NCI-H1105 (cell line): ENCODE results near the gene SLC25A28.

Experiments used
- DNase-seq: peaks from one replicate; lab custom pipeline; 2025; lab: John Stamatoyannopoulos, UW

SLC25A28 gene, protein sequence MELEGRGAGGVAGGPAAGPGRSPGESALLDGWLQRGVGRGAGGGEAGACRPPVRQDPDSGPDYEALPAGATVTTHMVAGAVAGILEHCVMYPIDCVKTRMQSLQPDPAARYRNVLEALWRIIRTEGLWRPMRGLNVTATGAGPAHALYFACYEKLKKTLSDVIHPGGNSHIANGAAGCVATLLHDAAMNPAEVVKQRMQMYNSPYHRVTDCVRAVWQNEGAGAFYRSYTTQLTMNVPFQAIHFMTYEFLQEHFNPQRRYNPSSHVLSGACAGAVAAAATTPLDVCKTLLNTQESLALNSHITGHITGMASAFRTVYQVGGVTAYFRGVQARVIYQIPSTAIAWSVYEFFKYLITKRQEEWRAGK

DNA sequence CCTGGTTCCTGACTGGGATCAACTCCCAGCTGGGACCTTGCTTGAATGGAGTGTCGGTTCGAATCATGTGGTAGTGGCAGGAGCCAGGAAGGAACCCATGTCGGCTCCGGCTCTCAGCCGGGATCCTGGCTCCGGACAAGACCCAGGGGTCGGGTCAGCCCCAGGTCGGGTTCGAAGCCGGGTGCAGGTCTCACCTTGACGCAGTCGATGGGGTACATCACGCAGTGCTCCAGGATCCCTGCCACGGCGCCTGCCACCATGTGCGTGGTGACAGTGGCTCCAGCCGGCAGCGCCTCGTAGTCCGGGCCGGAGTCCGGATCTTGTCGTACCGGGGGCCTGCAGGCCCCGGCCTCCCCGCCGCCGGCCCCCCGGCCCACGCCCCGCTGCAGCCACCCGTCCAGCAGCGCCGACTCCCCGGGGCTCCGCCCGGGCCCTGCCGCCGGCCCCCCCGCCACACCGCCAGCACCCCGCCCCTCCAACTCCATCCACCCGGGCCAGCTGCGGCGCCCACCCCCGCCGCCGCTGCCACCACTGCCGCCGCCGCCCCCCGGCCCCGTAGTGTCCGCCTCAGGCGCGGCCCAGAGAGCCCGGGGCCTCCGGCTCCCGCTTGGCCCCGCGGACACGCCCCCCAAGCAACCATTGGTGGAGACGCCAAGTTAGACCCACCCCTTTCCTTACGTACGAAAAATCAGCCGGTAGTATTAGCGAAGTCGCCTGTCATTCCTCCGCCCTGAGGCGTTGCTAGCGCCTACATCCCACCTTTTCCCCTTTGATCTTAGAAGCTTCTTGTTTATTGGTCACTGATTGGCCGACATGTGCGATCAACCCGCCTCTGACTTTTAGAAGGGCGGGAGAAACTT lies at the start of gene SLC25A28:
Gene SLC25A28, minus strand, starts transcription at position 589 of the 860 bp plus-strand sequence. Its CDS starts 104 bp downstream, at position 485.
- DNase-seq, result peak; percentile 96

DNA sequence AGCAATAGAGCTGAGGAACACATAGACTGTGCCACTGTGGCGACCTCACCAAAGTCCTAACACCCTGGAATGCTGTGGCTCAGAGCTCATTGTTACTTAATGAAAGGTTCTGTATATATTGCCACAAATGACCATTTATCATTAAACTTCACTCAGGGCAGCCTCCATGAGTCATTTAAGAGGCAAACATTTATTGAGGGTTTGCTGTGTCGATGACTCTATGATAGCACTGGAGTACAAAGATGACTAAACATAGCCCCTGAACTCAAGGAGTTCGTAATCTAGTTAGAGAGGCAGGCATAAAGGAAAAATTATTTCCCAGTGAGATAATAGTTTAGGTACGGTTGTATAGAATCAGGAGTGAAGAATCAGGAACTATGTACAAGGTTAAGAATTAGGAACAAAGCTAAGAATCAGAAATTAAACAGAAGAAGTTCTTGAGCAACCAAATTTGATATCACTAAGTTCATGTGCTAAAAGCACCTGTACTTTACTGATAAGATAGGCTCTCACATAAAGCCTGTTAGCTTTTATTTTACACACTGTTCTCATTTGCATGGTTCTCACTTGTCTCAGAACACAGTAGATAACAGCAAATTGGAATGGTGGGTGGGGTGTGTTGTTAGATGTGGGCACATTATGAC lies 47.0 kb upstream of the SLC25A28 start:
- no peak for DNase-seq

DNA sequence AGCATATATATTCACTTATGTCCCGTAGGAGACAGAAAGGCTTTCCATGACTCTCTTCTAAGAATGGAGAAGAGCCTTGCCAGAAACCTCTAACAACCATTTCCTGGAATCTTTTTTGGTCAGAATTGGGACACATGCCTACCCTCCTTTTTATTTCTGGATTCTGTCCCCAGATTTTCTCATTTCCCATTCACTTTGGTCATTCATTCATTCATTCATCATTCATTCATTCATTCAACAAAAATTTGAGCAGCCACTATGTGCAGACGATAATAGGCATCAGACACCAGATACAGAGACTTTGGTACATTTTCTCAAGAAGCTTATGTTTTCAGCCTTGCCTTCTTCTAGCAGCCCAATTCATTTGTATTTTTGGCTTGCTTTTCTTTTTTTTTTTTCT lies 45.1 kb upstream of the SLC25A28 start:
- no peak for DNase-seq

DNA sequence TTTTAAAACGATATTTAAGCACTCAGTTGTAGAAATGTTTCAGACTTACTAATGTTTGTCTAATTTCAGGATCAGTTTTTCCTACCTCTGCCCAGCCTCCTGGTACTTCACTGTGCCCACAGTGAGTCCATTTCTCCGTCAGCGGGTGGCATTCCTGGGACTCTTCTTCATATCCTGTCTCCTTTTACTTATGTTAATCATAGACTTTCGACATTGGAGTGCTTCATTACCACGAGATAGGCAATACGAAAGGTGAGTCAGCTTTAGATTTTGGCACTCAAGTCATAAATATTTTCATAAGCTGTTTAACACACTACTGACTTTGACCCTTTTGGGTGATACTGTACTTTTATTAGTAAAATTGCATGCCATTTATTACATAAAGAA lies 41.1 kb upstream of the SLC25A28 start:
- DNase-seq, result no peak

DNA sequence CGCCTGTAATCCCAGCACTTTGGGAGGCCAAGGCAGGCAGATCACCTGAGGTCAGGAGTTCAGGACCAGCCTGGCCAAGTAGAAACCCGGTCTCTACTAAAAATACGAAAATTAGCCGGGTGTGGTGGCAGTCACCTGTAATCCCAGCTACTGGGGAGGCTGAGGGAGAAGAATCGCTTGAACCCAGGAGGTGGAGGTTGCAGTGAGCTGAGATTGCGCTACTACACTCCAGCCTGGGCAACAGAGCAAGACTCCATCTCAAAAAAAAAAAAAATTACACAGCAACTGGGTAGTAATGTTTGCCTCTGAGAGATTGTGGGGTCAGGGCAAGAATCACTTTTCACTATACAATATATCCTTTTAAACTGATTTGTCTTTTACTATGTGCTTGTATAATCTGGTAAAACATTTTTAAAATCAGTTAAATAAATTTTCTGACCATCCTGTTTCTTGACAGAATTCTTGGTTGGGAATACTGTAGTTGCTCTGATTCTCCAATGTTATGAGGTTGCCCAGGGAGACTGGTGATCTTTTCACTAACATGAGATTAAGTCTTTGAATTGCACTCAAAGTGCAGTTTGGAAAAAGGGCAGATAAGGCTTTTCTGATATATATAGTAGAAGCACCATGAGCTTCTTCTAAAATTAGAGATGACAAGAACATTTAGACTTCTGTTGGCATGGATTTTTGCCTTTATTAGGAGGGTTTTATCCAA lies 40.6 kb upstream of the SLC25A28 start:
- DNase-seq, result no peak

DNA sequence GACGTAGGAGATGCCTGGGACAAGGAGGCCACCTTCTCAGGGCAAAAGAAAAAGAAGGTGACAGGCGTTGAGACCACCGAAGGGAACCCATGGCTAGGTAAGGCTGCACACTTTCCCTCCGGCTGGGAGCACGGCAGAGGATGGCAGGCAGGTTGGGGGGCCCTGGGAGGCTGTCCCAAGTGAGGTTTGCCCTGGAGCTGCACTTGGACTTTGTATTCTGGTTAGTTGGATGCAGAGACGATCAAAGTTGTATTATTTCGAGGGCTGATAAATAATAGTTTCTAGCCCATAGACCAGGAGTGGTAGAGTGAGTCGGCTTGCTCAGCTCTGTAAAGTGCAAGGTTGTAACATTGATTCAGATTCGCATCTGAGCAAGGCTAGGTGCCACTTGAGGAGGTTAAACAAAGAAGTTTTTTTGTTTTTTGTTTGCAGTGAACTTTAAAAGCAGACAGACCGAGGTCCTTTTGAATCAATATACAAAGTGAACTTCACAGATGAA lies 39.7 kb upstream of the SLC25A28 start:
- no peak for DNase-seq

DNA sequence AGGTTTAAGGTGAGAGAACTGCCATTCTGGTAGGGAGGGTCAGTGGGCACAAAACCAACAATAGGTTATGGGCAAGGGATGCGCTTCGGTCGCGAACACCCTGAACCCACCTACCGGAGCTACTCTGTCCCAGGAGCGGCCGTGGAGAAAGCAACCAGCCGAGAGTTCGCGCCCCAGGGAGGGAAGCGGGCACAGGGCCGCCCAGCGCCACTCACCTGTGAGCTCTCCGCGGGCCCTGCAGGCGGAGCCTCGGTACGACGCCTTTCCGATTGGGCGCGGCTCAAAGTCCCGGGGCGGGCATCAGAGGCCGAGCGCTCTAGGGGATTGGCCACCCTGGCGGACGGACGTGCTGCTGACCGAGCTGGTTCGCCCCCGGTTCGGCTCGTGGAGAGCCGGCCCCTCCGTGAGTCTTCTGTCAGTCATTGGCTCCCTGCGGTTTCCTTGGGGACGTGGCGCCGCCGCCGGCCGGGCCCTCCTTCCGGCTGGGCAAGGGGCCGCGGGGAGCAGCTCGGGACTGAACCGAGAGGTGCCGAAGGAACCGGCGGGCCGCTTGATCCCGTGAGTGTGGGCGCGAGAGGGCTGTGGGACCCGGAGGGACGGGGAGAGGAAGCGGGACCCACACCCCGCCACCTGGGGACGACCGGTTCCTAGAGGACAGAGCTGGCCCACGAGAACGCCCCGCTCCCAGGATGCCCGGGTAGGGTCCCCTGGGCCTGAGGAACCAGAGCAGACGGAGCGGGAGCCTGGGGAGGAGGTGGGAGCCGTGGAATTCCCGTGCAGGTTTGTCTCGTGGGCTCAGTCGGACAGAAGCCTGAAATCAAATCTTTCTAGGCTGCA lies 39.0 kb upstream of the SLC25A28 start, which contains the start of gene ENTPD7:
Gene ENTPD7, plus strand, starts transcription at position 479 of the 837 bp plus-strand sequence. CDS start 448 bp downstream, outside the sequence.
- DNase-seq, result peak; percentile 92

DNA sequence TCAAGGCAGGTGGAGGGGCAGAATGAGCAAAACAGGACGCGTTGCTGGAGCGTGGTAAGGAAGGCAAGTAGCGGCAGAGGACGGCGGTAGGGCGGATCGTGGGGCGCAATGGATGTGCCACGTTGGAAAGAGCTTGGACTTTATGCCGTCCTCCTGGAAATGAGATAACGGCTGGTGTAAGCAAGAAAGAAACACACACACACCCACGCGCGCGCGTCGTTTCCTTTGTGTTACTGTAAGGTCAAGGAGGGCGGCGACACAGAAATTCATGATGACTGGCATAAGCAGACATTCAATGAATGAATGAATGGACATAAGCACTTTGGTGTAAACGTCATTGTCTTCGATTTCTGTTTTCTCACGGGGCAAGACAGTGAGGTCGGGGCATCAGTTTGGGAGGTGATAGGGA lies 38.4 kb upstream of the SLC25A28 start:
- no peak for DNase-seq

DNA sequence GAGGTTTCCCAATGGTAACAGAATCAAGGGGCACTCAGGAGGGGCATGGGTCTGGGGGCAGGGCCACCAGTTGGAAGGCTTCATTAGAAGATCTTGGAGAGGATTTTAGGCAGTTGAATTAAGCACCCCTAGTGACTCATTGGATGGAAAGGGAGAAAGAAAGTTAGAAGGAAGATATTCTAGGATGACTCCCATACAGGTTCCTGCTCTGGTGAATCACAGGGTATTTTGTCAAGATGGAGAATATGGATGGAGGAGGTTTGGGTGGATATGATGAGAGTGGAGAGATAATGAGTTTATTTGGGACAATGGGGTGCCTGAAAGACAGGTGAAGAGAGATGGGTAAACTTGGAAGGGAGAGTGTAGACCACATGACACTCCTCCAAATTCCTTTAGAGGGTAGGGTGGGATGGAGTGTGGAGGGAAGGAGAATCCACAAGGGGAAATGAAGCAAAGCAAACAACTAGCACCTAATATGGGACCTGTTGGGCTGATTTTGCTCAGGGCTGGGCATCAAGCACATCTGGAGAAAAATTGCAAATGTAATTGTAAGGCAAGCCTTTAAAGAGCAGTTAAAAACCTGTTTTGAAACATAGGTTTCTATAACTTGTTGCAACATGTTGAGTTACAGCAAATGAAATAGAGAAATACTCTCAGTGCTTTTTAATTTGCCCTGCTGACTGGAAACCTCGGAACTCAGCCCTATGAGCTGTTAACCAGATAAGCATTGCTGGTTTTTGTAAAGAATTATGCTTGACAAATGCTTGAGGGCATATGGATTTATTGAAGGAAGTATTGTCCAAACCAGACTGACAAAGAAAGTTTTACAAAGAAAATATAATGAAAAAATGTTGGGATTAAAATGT lies 36.2 kb upstream of the SLC25A28 start:
- no peak for DNase-seq

DNA sequence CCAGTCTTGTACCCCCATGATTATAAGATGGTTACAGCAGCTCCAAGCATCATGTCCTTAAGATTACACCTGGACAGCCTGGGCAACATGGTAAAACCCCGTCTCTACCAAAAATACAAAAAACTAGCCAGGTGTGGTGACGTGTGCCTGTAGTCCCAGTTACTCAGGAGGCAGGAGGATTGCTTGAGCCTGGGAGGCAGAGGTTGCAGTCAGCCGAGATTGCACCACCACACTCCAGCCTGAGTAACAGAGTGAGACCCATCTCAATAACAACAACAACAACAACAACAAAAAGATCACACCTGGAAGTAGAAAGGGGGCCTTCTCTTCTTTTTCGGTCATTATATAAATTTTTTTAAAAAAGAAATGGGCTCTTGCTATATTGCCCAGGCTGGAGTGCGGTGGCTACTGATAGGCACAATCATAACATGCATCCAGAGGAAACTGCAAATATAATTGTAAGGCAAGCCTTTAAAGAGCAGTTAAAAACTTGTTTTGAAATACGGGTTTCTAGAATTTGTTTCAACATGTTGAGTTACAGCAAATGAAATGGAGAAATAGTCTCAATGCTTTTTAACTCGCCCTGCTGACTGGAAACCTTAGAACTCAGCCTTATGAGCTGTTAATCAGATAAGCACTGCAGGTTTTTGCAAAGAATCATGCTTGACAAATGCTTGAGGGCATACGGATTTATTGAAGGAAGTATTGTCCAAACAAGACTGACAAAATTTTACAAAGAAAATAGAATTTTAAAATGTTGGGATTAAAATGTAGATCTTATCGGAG lies 34.3 kb upstream of the SLC25A28 start:
- no peak for DNase-seq

DNA sequence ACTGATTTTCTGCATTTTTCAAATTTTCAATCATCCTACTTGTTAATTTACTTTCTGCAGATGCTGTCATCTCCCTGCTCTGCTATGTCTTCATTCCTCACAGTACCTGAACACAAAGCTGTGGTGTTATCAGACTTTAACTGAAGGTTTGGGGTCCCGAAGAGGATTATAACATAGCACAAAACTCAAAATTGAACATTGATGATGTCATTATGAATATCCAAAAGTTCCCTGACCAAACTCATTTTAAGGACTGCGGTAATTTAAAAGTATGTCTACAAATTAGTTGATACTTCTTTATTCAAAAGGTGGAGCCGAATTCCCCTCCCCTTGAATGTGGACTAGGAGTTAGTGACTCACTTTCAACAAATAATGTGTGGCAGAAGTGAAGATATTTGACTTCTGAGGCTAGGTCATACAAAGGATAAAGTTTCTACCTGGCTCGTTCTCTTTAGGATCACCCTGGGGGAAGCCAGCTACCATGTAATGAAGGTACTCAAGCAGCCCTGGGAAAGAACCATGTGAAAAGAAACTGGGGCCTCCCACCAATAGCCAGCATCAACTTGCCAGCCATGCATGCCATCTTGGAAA lies 32.7 kb upstream of the SLC25A28 start:
- DNase-seq, result no peak

DNA sequence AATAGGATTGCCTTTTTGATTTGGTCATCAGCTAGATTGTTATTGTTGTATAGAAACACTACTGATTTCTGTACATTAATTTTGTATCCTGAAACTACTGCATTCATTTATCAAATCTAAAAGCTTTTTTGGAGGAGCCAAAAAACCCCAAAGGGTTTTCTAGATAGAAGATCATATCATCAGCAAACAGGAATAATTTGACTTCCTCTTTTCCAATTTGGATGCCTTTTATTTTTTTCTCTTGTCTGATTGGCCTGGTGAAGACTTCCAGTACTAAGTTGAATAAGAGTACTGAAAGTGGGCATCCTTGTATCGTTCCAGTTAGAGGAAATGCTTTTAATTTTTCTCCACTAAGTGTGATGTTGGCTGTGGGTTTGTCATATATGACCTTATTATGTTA lies 28.5 kb upstream of the SLC25A28 start:
- DNase-seq, result no peak

DNA sequence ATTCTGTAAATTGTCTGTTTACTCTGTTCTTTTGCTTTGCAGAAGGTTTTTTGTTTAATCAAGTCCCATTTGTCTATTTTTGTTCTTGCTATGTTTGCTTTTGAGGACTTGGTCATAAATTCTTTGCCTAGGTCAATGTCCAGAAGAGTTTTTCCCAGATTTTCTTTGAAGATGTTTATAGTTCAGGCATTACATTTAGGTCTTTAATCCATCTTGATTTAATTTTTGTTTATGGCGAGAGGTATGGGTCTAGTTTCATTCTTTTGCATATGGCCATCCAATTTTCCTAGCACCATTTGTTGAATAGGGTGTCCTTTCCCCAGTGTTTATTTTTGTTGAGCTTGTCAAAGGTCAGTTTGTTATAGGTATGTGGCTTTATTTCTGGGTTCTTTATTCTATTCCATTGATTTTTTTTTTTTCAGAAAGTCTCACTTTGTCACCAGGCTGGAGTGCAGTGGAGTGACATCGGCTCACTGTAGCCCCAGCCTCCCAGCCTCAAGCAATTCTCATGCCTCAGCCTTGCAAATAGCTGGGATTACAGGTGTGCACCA lies 27.4 kb upstream of the SLC25A28 start:
- no peak for DNase-seq

DNA sequence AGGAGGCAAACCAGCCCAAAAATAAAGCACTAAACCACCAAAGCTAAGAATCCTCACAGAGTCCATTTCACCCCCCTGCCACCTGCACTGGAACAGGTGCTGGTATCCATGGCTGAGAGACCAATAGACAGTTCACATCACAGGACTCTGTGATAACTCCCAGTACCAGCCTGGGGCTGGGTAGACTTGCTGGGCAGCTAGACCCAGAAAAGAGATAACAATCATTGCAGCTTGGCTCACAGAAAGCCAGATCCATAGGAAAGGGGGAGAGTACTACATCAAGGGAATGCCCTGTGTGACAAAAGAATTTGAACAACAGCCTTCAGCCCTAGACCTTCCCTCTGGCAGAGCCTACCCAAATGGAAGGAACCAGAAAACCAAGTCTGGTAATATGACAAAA lies 13.6 kb upstream of the SLC25A28 start:
- DNase-seq, result no peak

DNA sequence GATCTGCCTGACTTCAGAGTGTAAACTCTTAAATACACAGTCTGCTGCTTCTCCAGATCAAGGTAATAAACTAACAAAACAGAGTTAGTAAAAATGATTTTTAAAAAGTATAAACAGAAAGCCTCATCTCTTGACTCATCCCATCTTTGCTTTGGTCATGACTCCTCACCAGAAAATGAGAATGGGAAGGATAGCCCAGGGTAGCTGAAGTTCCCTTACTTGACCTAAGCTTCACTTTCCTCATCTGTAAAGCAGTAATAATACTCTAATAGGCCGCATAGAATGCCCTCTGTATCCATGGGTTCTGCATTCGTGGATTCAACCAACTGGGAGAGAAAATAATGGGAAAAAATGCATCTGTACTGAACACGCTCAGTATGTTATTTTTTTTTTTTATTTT lies 11.3 kb upstream of the SLC25A28 start:
- no peak for DNase-seq

DNA sequence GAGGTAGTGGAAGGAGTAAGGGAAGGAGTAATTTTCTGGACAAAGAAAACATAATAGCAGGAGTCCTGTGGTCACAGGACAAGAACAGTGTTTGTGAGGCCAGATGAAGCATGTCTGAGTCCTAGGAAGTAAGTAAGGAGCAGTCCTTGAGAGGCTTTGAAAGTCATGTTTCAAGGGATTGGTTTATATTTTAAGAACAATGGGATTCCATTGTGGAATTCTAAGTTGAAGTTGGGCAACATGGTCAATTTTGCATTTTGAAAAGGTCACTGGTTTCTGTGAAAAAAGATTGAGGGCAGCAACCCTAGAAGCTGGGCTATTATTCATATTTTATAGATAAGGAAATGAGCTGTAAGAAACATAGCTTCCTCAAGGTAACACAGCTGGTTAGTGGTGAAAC lies 10.8 kb upstream of the SLC25A28 start:
- DNase-seq, result no peak

DNA sequence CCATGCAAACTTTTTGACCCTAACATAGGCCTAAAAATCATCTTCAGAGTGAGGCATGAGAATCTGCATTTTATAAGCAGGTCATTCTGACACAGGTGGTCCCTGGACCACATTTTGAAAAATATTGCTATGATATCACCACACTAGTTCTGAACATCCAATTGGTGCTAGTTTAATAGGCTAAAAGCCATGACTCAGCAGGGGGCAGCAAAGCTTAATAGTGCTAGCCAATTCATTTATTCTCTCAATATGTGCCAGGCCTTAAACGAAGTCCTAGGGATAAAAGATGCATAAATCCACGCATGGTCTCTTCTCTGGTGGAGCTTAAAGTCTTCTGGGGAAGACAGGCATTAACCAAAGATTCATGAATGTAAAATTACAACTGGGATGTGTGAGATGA lies 10.2 kb upstream of the SLC25A28 start:
- no peak for DNase-seq

DNA sequence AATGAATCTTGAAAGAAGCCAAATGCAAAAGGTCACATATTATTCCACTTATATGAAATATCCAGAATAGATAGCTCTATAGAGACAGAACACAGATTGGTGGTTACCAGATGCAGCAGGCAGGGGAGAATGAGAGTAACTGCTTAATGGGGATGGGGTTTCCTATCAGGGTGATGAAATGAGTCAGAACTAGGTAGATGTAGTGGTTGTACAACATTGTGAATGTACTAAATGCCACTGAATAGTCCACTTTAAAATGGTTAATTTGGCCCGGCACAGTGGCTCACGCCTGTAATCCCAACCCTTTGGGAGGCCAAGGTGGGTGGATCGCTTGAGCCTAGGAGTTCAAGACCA lies 9.4 kb upstream of the SLC25A28 start:
- no peak for DNase-seq
